ENCODE data around the gene SLC30A1. TPM values are rescaled to one million over a fixed set of nuclear protein-coding genes. Genes with fewer than 3 reads are reported as not detected.

The SLC30A1 gene
- total and polyA plus RNA-seq, 11 donors: 2.8 to 29.2 (median 14.0) TPM

- no peaks in the 10 kb centered on the region for H3K9me3 ChIP-seq
- ATAC-seq: no peak
- H3K4me1 ChIP-seq: peaks cover 0 to 34% (median 19%) of the 10 kb centered on the region in 12 donors
- H3K36me3 ChIP-seq: no peaks in the 10 kb centered on the region
- no peaks in the 10 kb centered on the region for H3K27me3 ChIP-seq
- no peak overlapping the region for H3K4me3 ChIP-seq
- WGBS, 4 donors: 36 to 53% (median 43%) methylated on average over 9 of the region's 9 CpGs
- TF ChIP-seq CTCF (IDR thresholded peaks at IDR 0.05): no peak
- no peak for DNase-seq
- no peak overlapping the region for H3K27ac ChIP-seq
- intact Hi-C loops (cut with DNase I): no loop called here
Measured at GRCh38 chr1:211529453-211529852, 49.5 kb downstream of the SLC30A1 start.

- WGBS, 4 donors: 94 to 98% (median 96%) methylated on average over 7 of the region's 7 CpGs
- DNase-seq (no peak), ATAC-seq (no peak)
- TF ChIP-seq POLR2A (IDR thresholded peaks at IDR 0.05) (no peak), CTCF (IDR thresholded peaks at IDR 0.05) (no peak)
- Histone ChIP-seq H3K36me3 (no peaks in the 10 kb centered on the region), H3K9me3 (no peaks in the 10 kb centered on the region), H3K4me1 (peaks cover 0 to 34% (median 19%) of the 10 kb centered on the region in 12 donors), H3K27ac (no peak overlapping the region), H3K4me3 (no peak overlapping the region), H3K27me3 (no peaks in the 10 kb centered on the region)
- intact Hi-C loops (cut with DNase I): no loop called here
Measured at GRCh38 chr1:211529011-211529410, 50.0 kb downstream of the SLC30A1 start.

- H3K36me3 ChIP-seq: no peaks in the 10 kb centered on the region
Measured at GRCh38 chr1:211527888-211528287, 51.1 kb downstream of the SLC30A1 start.

GRCh38 chr1:211527006-211527405 is 52.0 kb downstream of the SLC30A1 start:
- no peak for DNase-seq
- H3K9me3 ChIP-seq: no peaks in the 10 kb centered on the region

More at GRCh38 chr1:211527888-211528287, 51.1 kb downstream of the SLC30A1 start:
- no peak overlapping the region for H3K4me3 ChIP-seq
- ATAC-seq (peak in 3 of 4 donors; percentile 21 to 65 (median 52)), DNase-seq (peak in 1 of 5 donors; percentile 17)
- intact Hi-C loops (cut with DNase I): no loop called here
- no peaks in the 10 kb centered on the region for H3K27me3 ChIP-seq
- no peaks in the 10 kb centered on the region for H3K9me3 ChIP-seq
- peak overlapping the region in 2 of 12 donors; percentile 17 to 34 for H3K27ac ChIP-seq
- H3K4me1 ChIP-seq: peaks cover 0 to 34% (median 19%) of the 10 kb centered on the region in 12 donors
- no peak for TF ChIP-seq POLR2A (IDR thresholded peaks at IDR 0.05)
- no peak for TF ChIP-seq CTCF (IDR thresholded peaks at IDR 0.05)
- 46 to 53% (median 49%) methylated on average over 4 to 5 of the region's 5 CpGs for WGBS, 4 donors

More at GRCh38 chr1:211527006-211527405, 52.0 kb downstream of the SLC30A1 start:
- TF ChIP-seq CTCF (IDR thresholded peaks at IDR 0.05): no peak
- TF ChIP-seq POLR2A (IDR thresholded peaks at IDR 0.05): no peak
- no peaks in the 10 kb centered on the region for H3K36me3 ChIP-seq
- intact Hi-C loops (cut with DNase I): no loop called here
- H3K27ac ChIP-seq: no peak overlapping the region
- no peak overlapping the region for H3K4me3 ChIP-seq
- peaks cover 0 to 34% (median 18%) of the 10 kb centered on the region in 12 donors for H3K4me1 ChIP-seq
- WGBS, 4 donors: 80 to 96% (median 93%) methylated on average over 3 of the region's 3 CpGs
- no peaks in the 10 kb centered on the region for H3K27me3 ChIP-seq
- ATAC-seq: no peak
